ENCODE data around the gene DNM3. TPM values are rescaled to one million over a fixed set of nuclear protein-coding genes. Genes with fewer than 3 reads are reported as not detected.

DNM3 gene
- total and polyA plus RNA-seq, 2 of the 8 experiments (the other 6 are each of a cell fraction or from before 2014, with no cell fraction given): 2.0 to 8.5 TPM

GRCh38 chr1:172265905-172266304 is 424.6 kb downstream of the DNM3 start:
- no peak overlapping the region for H2BK20ac ChIP-seq (ENCODE audit: low read length)
- H4K8ac ChIP-seq (ENCODE audit: extremely low read depth, insufficient read depth, low read length): no peak overlapping the region
- no peak overlapping the region for H2BK12ac ChIP-seq (ENCODE audit: low read depth, low read length)
- no peak overlapping the region for H2AK5ac ChIP-seq (ENCODE audit: low read depth, low read length)
- ChIA-PET POLR2A (ENCODE audit: partially characterized antibody) (no interaction called here), CTCF (ENCODE audit: partially characterized antibody) (interaction anchor here (1.0 kb wide), 1 partner anchor 9 kb away, joined by 3 read pairs; no protein-coding TSS in a partner anchor)
- H3K36me3 ChIP-seq (ENCODE audit: control insufficient read depth in 2 of 4, insufficient read depth in 4 of 4, low read length in 3 of 4): no peaks in the 10 kb centered on the region
- no peak overlapping the region for H4K91ac ChIP-seq (replicated peaks; ENCODE audit: insufficient read length, low read length)
- no peaks in the 10 kb centered on the region for H4K20me1 ChIP-seq (replicated peaks in 1 of 2; ENCODE audit: control insufficient read depth in 1 of 2, insufficient read depth in 2 of 2, low read length in 2 of 2)
- no peak overlapping the region for H3K4me3 ChIP-seq (ENCODE audit: extremely low read depth in 1 of 4, insufficient read depth in 2 of 4, low read depth in 3 of 4, low read length in 4 of 4)
- no peaks in the 10 kb centered on the region for H3K4me1 ChIP-seq (replicated peaks in 1 of 4; ENCODE audit: control insufficient read depth in 3 of 4, insufficient read depth in 4 of 4, low read length in 3 of 4)
- H3K9me3 ChIP-seq (ENCODE audit: insufficient read depth in 2 of 2, low read depth in 1 of 2, low read length in 1 of 2): no peaks in the 10 kb centered on the region
- H2BK15ac ChIP-seq (ENCODE audit: low read length): no peak overlapping the region
- no peak overlapping the region for H3K4ac ChIP-seq (replicated peaks; ENCODE audit: insufficient read length, low read depth, low read length)
- DNase-seq (ENCODE audit: low read depth in 1 of 2, low spot score in 2 of 2): no peak
- H2BK5ac ChIP-seq (ENCODE audit: low read depth, low read length): no peak overlapping the region
- no peak overlapping the region for H2BK120ac ChIP-seq (replicated peaks; ENCODE audit: low read depth, low read length)
- FAIRE-seq: no peak
- no peak overlapping the region for H3K4me2 ChIP-seq (ENCODE audit: insufficient read depth in 1 of 2, low read depth in 2 of 2, low read length in 2 of 2)
- no peaks in the 10 kb centered on the region for H3K27me3 ChIP-seq (replicated peaks in 1 of 4; ENCODE audit: control insufficient read depth in 3 of 4, extremely low read depth in 1 of 4, insufficient read depth in 3 of 4, low read length in 3 of 4)
- H3K23me2 ChIP-seq (ENCODE audit: low read depth, low read length): no peaks in the 10 kb centered on the region
- H3K56ac ChIP-seq (replicated peaks; ENCODE audit: insufficient read length, low read depth, low read length): no peak overlapping the region
- H3K18ac ChIP-seq (ENCODE audit: extremely low read depth, low read length): no peak overlapping the region
- H3K23ac ChIP-seq (ENCODE audit: insufficient read length): no peak overlapping the region
- TF ChIP-seq SRF (IDR thresholded peaks at IDR 0.05; ENCODE audit: low read depth, low read length): no peak
- TF ChIP-seq JUND (IDR thresholded peaks at IDR 0.05; ENCODE audit: low read length): no peak
- TF ChIP-seq RFX5 (IDR thresholded peaks at IDR 0.05; ENCODE audit: borderline replicate concordance, low read depth, low read length): no peak
- no peak for TF ChIP-seq SIX5 (IDR thresholded peaks at IDR 0.05; ENCODE audit: low read depth, low read length)
- no peak for TF ChIP-seq SIN3A (conservative IDR thresholded peaks at IDR 0.05 in 1 of 2, IDR thresholded peaks at IDR 0.05 in 1 of 2; ENCODE audit: low read depth in 1 of 2, low read length in 2 of 2)
- H4K5ac ChIP-seq (ENCODE audit: insufficient read length, low read depth, low read length): no peak overlapping the region
- H3K79me2 ChIP-seq (ENCODE audit: control insufficient read depth in 1 of 2, insufficient read depth in 2 of 2, low read length in 2 of 2): no peaks in the 10 kb centered on the region
- H3K9ac ChIP-seq (replicated peaks in 1 of 4; ENCODE audit: extremely low read depth in 1 of 4, low read depth in 3 of 4, low read length in 3 of 4): no peak overlapping the region
- no peak overlapping the region for H2AFZ ChIP-seq (ENCODE audit: low read length)
- no peak overlapping the region for H3K14ac ChIP-seq (ENCODE audit: insufficient read length)
- 94% methylated on average over 1 of the region's 1 CpG; no CpG with 5 or more reads in 1 of the 2 experiments for WGBS, 2 experiments (ENCODE audit: extremely low coverage in 1 of 2, insufficient coverage in 1 of 2, insufficient read length in 1 of 2, insufficient replicate concordance in 2 of 2, low coverage in 1 of 2, low lambda C conversion rate in 2 of 2, missing lambda C conversion rate in 1 of 2)
- H3K27ac ChIP-seq (ENCODE audit: low read depth, low read length): no peak overlapping the region
- H3K79me1 ChIP-seq (ENCODE audit: low read depth, low read length): no peaks in the 10 kb centered on the region

Measured in H1 (cell line).